DND-41 (cell line): Measurements from ENCODE around the gene C14orf180.

Source experiments
- ATAC-seq: fragments of 200-7000 bp; cut with Tn5 transposase; 3 replicates; pipeline ENCODE4 v1.9.1; 2021; ENCODE audit warnings: low read depth; ENCODE audit not compliant: insufficient read depth
- DNase-seq: peaks from one replicate; pipeline ENCODE4 v3.0.0-alpha.2; 2020
- H2AFZ ChIP-seq: 2 replicates; pipeline ENCODE4 v1.6.0; 2012; ENCODE audit warnings: low read depth, low read length
- H3K27ac ChIP-seq: 2 replicates; pipeline ENCODE4 v1.5.1; 2012; ENCODE audit warnings: low read length, inconsistent platforms
- H3K27me3 ChIP-seq: fragments of 200-600 bp; sonication (generic); 2 replicates; pipeline ENCODE4 v1.6.0; 2012; ENCODE audit warnings: low read length, mild to moderate bottlenecking, inconsistent platforms; ENCODE audit not compliant: insufficient read depth, poor library complexity
- H3K36me3 ChIP-seq: 2 replicates; pipeline ENCODE4 v1.5.1; 2012; ENCODE audit warnings: low read length, inconsistent platforms; ENCODE audit not compliant: insufficient read depth
- H3K4me1 ChIP-seq: 2 replicates; pipeline ENCODE4 v1.5.1; 2012; ENCODE audit warnings: mild to moderate bottlenecking, low read length; ENCODE audit not compliant: insufficient read depth
- H3K4me2 ChIP-seq: 2 replicates; pipeline ENCODE4 v1.6.0; 2012; ENCODE audit warnings: mild to moderate bottlenecking, moderate library complexity, low read length, inconsistent platforms; ENCODE audit not compliant: insufficient read depth
- H3K4me3 ChIP-seq, 2 experiments: fragments of 200-600 bp in 1 of 2; shearing (Covaris generic) in 1 of 2; 2 replicates each; pipeline ENCODE4 v1.5.1; 2012 to 2016; ENCODE audit warnings: inconsistent platforms in 2 of 2, low read length in 2 of 2, mild to moderate bottlenecking in 2 of 2, low read depth in 1 of 2, moderate library complexity in 1 of 2
- H3K79me2 ChIP-seq: 2 replicates; pipeline ENCODE4 v1.6.0; 2012; ENCODE audit warnings: low read length, inconsistent platforms; ENCODE audit not compliant: insufficient read depth
- H3K9ac ChIP-seq: 2 replicates; pipeline ENCODE4 v1.6.0; 2012; ENCODE audit warnings: low read depth, mild to moderate bottlenecking, inconsistent platforms, low read length, moderate library complexity
- H3K9me3 ChIP-seq: 2 replicates; pipeline ENCODE4 v1.5.1; 2012; ENCODE audit warnings: low read length, moderate library complexity, mild to moderate bottlenecking, inconsistent platforms; ENCODE audit not compliant: insufficient read depth, severe bottlenecking
- H4K20me1 ChIP-seq: 2 replicates; pipeline ENCODE4 v1.6.0; 2012; ENCODE audit warnings: low read length; ENCODE audit not compliant: insufficient read depth
- EZH2 ChIP-seq: IDR thresholded peaks from 3 replicates; pipeline ENCODE4 v1.6.1; 2012; ENCODE audit warnings: borderline replicate concordance, low read depth, mild to moderate bottlenecking, moderate library complexity, low read length, inconsistent platforms; ENCODE audit not compliant: severe bottlenecking
- TF ChIP-seq, protein P1 (sequence below): IDR thresholded peaks from 2 replicates; pipeline ENCODE4 v1.5.1; 2012; ENCODE audit warnings: borderline replicate concordance, low read length, moderate library complexity, mild to moderate bottlenecking; ENCODE audit not compliant: poor library complexity, severe bottlenecking; ENCODE audit errors: extremely low read depth

Gene C14orf180

GRCh38 chr14:104564744-104565679 is 14.6 kb upstream of the C14orf180 start:
- DNase-seq (no peak), ATAC-seq (no peak)
- no peaks in the 10 kb centered on the region for H3K36me3 ChIP-seq
- no peaks in the 10 kb centered on the region for H3K4me1 ChIP-seq
- peaks cover 12% of the 10 kb centered on the region for H3K27me3 ChIP-seq
- H3K79me2 ChIP-seq: no peaks in the 10 kb centered on the region
- no peak overlapping the region for H3K9ac ChIP-seq
- H3K4me3 ChIP-seq: no peak overlapping the region
- peaks cover 20% of the 10 kb centered on the region for H4K20me1 ChIP-seq
- H3K9me3 ChIP-seq: no peaks in the 10 kb centered on the region
- no peak overlapping the region for H2AFZ ChIP-seq
- H3K27ac ChIP-seq: no peak overlapping the region
- H3K4me2 ChIP-seq: no peak overlapping the region
- no peak for TF ChIP-seq EZH2
- TF ChIP-seq, protein P1, sequence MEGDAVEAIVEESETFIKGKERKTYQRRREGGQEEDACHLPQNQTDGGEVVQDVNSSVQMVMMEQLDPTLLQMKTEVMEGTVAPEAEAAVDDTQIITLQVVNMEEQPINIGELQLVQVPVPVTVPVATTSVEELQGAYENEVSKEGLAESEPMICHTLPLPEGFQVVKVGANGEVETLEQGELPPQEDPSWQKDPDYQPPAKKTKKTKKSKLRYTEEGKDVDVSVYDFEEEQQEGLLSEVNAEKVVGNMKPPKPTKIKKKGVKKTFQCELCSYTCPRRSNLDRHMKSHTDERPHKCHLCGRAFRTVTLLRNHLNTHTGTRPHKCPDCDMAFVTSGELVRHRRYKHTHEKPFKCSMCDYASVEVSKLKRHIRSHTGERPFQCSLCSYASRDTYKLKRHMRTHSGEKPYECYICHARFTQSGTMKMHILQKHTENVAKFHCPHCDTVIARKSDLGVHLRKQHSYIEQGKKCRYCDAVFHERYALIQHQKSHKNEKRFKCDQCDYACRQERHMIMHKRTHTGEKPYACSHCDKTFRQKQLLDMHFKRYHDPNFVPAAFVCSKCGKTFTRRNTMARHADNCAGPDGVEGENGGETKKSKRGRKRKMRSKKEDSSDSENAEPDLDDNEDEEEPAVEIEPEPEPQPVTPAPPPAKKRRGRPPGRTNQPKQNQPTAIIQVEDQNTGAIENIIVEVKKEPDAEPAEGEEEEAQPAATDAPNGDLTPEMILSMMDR: no peak

DNA sequence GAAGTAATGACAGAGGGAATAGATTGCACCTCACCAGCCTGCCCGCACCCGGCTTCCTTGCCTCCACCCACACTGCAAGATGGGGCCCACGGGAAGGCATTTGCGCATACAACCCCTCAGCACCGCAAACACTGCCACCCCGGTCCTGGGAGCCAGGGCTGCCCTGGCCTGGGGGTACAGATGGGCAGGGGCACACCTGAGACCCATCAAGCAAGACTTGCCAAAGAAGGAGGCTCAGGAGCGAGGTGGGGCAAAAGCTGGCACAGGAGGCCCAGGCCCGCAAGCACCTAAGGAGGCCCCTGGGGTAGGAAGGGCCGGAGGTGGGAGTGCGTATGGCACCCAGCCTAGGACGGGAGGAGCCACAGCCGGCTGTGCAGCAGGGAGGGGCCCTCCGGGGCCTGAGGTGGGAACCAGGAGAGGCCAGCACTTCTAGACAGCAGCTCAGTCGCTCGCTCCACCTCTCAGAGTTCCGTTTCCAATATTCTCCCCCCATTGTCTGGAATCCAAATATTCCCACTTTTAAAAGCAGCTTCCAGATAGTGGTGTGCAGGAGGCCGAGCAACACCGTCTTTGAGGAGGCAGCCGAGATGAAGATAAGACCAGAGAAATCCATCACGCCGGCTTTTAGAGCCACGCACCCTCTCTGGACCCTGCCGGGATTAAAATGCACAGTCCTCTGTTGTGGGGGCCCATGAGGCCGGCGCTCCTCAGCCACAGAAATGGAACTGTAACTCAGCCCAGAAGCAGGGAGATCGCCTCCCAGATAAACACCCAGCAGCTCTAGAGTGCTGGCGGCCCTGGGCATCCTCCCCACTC is 12.2 kb upstream of the C14orf180 start:
- no peak for TF ChIP-seq EZH2
- TF ChIP-seq, protein P1: no peak
- H3K27ac ChIP-seq: no peak overlapping the region
- ATAC-seq (no peak), DNase-seq (no peak)
- H3K4me1 ChIP-seq: no peaks in the 10 kb centered on the region
- no peak overlapping the region for H3K9ac ChIP-seq
- H3K79me2 ChIP-seq: no peaks in the 10 kb centered on the region
- no peaks in the 10 kb centered on the region for H3K36me3 ChIP-seq
- no peak overlapping the region for H2AFZ ChIP-seq
- H3K4me3 ChIP-seq: no peak overlapping the region
- H4K20me1 ChIP-seq: peaks cover 11% of the 10 kb centered on the region
- H3K27me3 ChIP-seq: peaks cover 9% of the 10 kb centered on the region
- no peaks in the 10 kb centered on the region for H3K9me3 ChIP-seq
- H3K4me2 ChIP-seq: no peak overlapping the region

DNA sequence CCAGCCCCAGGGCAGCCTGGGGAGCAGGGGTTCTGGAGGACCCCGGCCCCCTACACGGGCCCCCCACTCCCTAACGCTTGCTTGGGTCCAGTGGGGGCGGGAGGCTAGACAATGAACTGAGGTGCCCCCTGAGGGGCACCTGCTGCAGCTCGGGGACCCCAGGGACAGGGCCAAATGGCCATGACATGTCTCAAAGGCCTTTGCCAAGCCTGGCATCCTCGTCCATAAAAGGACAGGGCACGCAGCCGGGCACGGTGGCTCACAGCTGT is 11.7 kb upstream of the C14orf180 start:
- Histone ChIP-seq H3K9ac (no peak overlapping the region), H3K36me3 (no peaks in the 10 kb centered on the region), H3K4me1 (no peaks in the 10 kb centered on the region), H3K27me3 (peaks cover 9% of the 10 kb centered on the region), H3K9me3 (no peaks in the 10 kb centered on the region), H3K79me2 (no peaks in the 10 kb centered on the region), H3K4me3 (no peak overlapping the region), H3K27ac (no peak overlapping the region), H2AFZ (no peak overlapping the region), H3K4me2 (no peak overlapping the region), H4K20me1 (peaks cover 11% of the 10 kb centered on the region)
- TF ChIP-seq, protein P1: no peak
- TF ChIP-seq EZH2: no peak
- DNase-seq (no peak), ATAC-seq (no peak)
